GM20431 (cell line): Measurements from ENCODE around the gene BMP10.

ENCODE experiments used
- in situ Hi-C: fragments of 300-500 bp; cut with MseI, MboI; formaldehyde crosslinking; loops from one replicate; pipeline ENCODE4 v1.15.0; 2020; ENCODE audit warnings: low sequenced_read_pairs; ENCODE audit not compliant: unreplicated experiment

BMP10 gene

DNA sequence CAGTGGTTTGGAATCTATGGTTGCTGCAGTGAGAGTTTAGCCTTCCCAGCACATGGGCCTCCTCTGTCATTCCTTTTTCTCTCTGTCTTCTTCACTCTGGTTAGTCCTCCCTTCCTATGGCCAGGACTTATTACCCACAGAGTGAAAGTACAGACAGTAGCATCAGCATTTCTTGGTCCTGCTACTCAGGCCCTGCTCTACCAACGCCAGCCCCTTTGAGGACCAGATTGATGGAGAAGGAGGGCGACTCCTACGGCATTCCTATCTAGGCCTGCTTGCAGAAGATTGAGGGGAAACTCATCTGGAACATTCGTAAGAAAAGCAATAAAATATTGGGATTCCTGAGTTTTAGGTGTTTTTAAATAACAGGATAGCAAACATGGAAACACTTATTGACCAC is 43.5 kb downstream of the BMP10 start:
- in situ Hi-C loops: no loop called here

DNA sequence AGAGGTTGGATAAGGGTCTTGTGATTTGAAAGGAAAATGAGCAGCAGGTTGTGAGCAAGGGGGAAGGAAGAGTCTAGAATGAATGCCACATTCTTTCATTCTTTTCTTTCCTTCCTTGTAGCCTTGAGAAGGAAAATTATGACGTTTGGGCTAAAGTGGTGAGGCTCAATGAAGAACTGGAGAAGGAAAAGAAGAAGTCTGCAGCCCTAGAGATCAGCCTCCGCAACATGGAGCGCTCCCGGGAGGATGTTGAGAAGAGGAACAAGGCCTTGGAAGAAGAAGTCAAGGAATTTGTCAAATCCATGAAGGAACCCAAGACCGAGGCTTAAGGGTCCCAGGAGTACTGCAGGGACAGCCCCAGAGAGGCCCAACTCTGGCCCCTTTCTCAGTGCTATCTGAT is 45.3 kb downstream of the BMP10 start:
- in situ Hi-C loops: no loop called here

DNA sequence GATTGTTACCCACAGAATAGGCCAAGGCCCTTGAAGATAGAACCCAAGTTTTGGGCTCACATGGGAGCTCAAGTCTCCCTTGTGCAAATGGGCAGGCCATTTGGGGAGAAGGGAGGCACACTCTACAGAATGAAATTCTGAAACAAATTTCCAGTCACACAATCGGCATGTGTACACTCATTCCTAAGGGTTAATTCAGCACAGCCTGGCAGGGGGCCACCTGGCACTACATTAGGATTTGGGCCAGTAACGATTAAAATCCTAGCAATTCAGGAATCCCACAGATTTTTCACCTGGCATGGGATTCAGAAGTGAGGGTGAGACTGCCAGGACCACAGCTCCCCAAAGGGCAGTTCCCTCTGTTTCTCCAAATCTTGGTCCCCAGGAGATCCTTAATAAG is 46.4 kb downstream of the BMP10 start:
- in situ Hi-C loops: no loop called here

DNA sequence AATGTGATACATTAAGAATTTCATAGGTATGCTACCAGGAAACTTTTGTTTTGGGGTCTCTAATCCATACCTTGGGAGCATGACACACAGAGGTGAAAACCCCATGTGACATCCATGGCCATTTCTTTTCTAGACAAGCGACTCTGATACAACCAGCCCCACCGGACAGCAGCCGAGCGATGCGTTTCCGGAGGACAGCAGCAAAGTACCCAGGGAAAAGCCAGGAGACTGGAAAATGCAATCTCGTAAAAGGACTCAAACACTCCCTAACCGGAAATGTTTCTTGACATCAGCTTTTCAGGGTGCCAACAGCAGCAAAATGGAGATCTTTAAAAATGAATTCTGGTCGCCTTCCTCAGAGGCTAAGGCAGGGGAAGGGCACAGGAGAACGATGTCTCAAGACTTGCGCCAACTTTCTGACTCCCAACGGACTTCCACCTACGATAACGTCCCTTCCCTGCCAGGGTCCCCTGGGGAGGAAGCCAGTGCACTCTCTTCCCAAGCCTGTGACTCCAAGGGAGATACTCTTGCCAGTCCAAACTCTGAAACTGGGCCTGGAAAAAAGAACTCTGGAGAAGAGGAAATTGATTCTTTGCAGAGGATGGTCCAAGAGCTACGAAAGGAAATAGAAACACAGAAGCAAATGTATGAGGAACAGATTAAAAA is 48.9 kb downstream of the BMP10 start:
- in situ Hi-C loops: no loop called here

DNA sequence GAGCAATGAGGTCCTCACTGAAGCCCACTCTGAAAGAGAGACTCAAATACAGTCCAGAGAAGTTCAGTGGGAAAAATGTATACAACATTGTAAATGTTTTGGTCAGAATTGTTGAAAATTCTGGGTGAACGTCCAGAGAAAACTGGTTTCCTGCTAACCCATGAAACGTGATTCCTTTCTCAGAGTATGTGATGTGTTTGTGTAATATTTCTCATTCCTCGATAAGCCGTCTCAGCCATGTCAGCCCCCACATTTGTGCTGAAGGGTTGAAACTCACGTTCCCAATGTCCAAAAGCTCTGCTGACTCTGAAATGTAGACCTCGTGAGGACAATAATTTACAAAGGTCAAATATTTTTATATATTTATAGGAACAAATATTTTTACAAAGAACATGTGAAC is 51.6 kb downstream of the BMP10 start:
- in situ Hi-C loops: no loop called here

DNA sequence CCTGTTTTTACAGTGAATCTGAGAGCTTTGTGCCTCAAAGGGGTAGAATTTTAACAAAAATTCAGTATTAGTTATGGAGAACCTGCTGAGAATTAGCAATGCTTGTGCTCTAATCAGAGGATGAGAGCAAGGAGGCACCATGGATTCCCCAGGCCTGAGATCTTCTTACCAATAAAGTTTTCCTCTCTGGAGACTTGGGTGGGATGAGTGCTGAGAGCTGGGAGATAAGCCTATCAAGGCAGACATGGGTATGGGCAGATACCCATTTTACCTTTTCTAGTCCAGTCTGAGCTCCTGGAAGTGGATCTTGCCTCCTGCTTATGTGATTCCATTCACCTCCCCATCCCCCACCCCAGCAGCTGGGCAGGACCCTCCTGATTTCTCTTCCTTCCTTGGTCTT is 53.9 kb downstream of the BMP10 start:
- in situ Hi-C loops: no loop called here
